HepG2 (cell line): Measurements from ENCODE around the gene DNAH9. TPM values are rescaled to one million over a fixed set of nuclear protein-coding genes. Genes with fewer than 3 reads are reported as not detected.

ENCODE experiments used
- ATAC-seq: fragments of 200-7000 bp; cut with Tn5 transposase; 3 replicates; pipeline ENCODE4 v1.9.1; 2020; ENCODE audit warnings: mild to moderate bottlenecking, moderate library complexity
- BruUV-seq: library from RNA; stranded (reverse); fragments of 400-500 nt; replicated peaks from 2 replicates; lab custom pipeline; 2021; lab: Mats Ljungman, UMichigan
- CTCF ChIA-PET: fragments of 300-600 bp; formaldehyde crosslinking; extraction: SDS; loops from one replicate; lab custom pipeline; 2021; ENCODE audit warnings: low total read pairs, inconsistent platforms, low intra/inter-chr PET ratio; lab: Yijun Ruan, JAX
- POLR2A ChIA-PET: fragments of 350-600 bp; sonication (Branson Sonifier 250); formaldehyde crosslinking; loops from one replicate; lab custom pipeline; 2020; ENCODE audit warnings: antibody characterized with exemption, inconsistent platforms; lab: Yijun Ruan, JAX
- DNase-seq: peaks from one replicate; pipeline ENCODE4 v3.0.0-alpha.2; 2015; ENCODE audit warnings: low spot score
- FAIRE-seq: peaks from 3 replicates; lab custom pipeline; 2011; peaks lifted over from hg19 to GRCh38; lab: Jason Lieb, UNC
- H2AFZ ChIP-seq: one replicate; pipeline ENCODE4 v1.6.1; 2011; ENCODE audit warnings: low read length, inconsistent platforms
- H3K27ac ChIP-seq: fragments of 300-600 bp; 3 replicates; pipeline ENCODE4 v1.8.0; 2011; ENCODE audit warnings: mixed run types, mild to moderate bottlenecking, mixed read lengths, low read length, inconsistent platforms; ENCODE audit not compliant: insufficient read depth; ENCODE audit errors: extremely low read length
- H3K27me3 ChIP-seq, 2 experiments: fragments of 200-600 bp in 1 of 2; 2 replicates in 1 of 2; 3 replicates in 1 of 2; pipeline versions ENCODE4 v1.6.0 to v1.8.0; 2011; ENCODE audit warnings: low read length in 2 of 2, mild to moderate bottlenecking in 2 of 2, moderate library complexity in 2 of 2, inconsistent platforms in 1 of 2; ENCODE audit not compliant: insufficient read depth in 2 of 2, control insufficient read depth in 1 of 2
- H3K36me3 ChIP-seq, 2 experiments: fragments of 200-600 bp in 1 of 2; replicated peaks in 1 of 2; 2 replicates in 1 of 2; 3 replicates in 1 of 2; pipeline versions ENCODE4 v1.5.1 to v1.8.0; 2011; ENCODE audit warnings: low read length in 2 of 2, inconsistent platforms in 1 of 2; ENCODE audit not compliant: insufficient read depth in 2 of 2, control insufficient read depth in 1 of 2
- H3K4me1 ChIP-seq: 2 replicates; pipeline ENCODE4 v1.5.1; 2012; ENCODE audit warnings: low read length, inconsistent platforms; ENCODE audit not compliant: insufficient read depth
- H3K4me2 ChIP-seq: 2 replicates; pipeline ENCODE4 v1.6.0; 2011; ENCODE audit warnings: low read depth, low read length, inconsistent platforms
- H3K4me3 ChIP-seq, 3 experiments: fragments of 200-600 bp in 1 of 3; sonication (generic), shearing (Covaris generic) in 1 of 3; replicated peaks in 1 of 3; 2 replicates each; pipeline ENCODE4 v1.5.1; 2011 to 2016; ENCODE audit warnings: low read length in 3 of 3, inconsistent platforms in 2 of 3, low read depth in 2 of 3, mild to moderate bottlenecking in 2 of 3, control low read depth in 1 of 3, mixed read lengths in 1 of 3; ENCODE audit not compliant: insufficient read depth in 1 of 3
- H3K79me2 ChIP-seq: one replicate; pipeline ENCODE4 v1.6.1; 2011; ENCODE audit warnings: low read length, inconsistent platforms; ENCODE audit not compliant: insufficient read depth
- H3K9ac ChIP-seq: 2 replicates; pipeline ENCODE4 v1.6.0; 2011; ENCODE audit warnings: mild to moderate bottlenecking, low read depth, low read length, inconsistent platforms; ENCODE audit not compliant: insufficient read depth
- H3K9me3 ChIP-seq: 2 replicates; pipeline ENCODE4 v1.5.1; 2012; ENCODE audit warnings: mild to moderate bottlenecking, low read length
- H4K20me1 ChIP-seq: 2 replicates; pipeline ENCODE4 v1.6.0; 2011; ENCODE audit warnings: inconsistent platforms, mild to moderate bottlenecking, low read length, moderate library complexity; ENCODE audit not compliant: insufficient read depth
- CBX1 ChIP-seq: IDR thresholded peaks from one replicate; pipeline ENCODE4 v1.6.1; 2016; ENCODE audit warnings: antibody characterized with exemption, low read depth
- CTCF ChIP-seq: sonication (generic); formaldehyde crosslinking; IDR thresholded peaks from 2 replicates; pipeline ENCODE4 v1.5.0; 2020; ENCODE audit warnings: mild to moderate bottlenecking, missing genetic modification reagents, moderate library complexity
- FOXP4 ChIP-seq: sonication (generic); formaldehyde crosslinking; IDR thresholded peaks from 2 replicates; pipeline ENCODE4 v1.4.0; 2020; ENCODE audit warnings: missing genetic modification reagents
- GABPB1 ChIP-seq: IDR thresholded peaks from 2 replicates; pipeline ENCODE4 v1.6.1; 2016; ENCODE audit warnings: mild to moderate bottlenecking, missing genetic modification reagents, moderate library complexity, missing compliant biosample characterization
- GMEB1 ChIP-seq: sonication (generic); formaldehyde crosslinking; IDR thresholded peaks from 2 replicates; pipeline ENCODE4 v1.5.1; 2020; ENCODE audit warnings: missing genetic modification reagents, mild to moderate bottlenecking, borderline replicate concordance
- MEIS1 ChIP-seq: sonication (generic); formaldehyde crosslinking; IDR thresholded peaks from 2 replicates; pipeline ENCODE4 v1.9.0; 2021; ENCODE audit warnings: mild to moderate bottlenecking, missing genetic modification reagents, moderate library complexity, borderline replicate concordance
- NFE2L2 ChIP-seq: fragments of 150-350 bp; IDR thresholded peaks from 2 replicates; pipeline ENCODE4 v1.6.1; 2014; ENCODE audit warnings: low read length
- RBFOX2 ChIP-seq: fragments of 200-400 bp; formaldehyde crosslinking; IDR thresholded peaks from 2 replicates; pipeline ENCODE4 v1.6.1; 2017; ENCODE audit warnings: low read depth, mild to moderate bottlenecking, low read length
- ZBTB7A ChIP-seq: sonication (generic); formaldehyde crosslinking; IDR thresholded peaks from 2 replicates; pipeline ENCODE4 v1.8.0; 2022; ENCODE audit warnings: mild to moderate bottlenecking, missing genetic modification reagents
- WGBS: methylation state at CpG from one replicate; pipeline ENCODE4 v1.1.6; 2017; ENCODE audit warnings: low lambda C conversion rate; 5-methylcytosine and 5-hydroxymethylcytosine counted together
- in situ Hi-C: cut with HindIII; loops from 2 replicates; pipeline ENCODE4 v1.10.0; 2017; ENCODE audit warnings: low pct_unique_long_range_greater_than_20kb; ENCODE audit not compliant: extremely low pct_ligation_motif_present
- intact Hi-C: fragments of 100-400 bp; cut with micrococcal nuclease; formaldehyde crosslinking; loops from one replicate; pipeline ENCODE4 v1.10.0; 2022; ENCODE audit not compliant: unreplicated experiment
- polyA plus RNA-seq, 8 experiments: library from polyadenylated mRNA; depleted of rRNA in 3 of 8; stranded (reverse) in 7 of 8; unstranded in 1 of 8; fragments of >200 nt; fragmentation: Illumina TruSeq in 4 of 8; extraction: Trizol in 4 of 8; gene quantifications; 2 replicates each; pipeline versions ENCODE4 v1.2.1 to v1.2.3, GENCODE V29; 2011 to 2016; ENCODE audit warnings: low read depth in 4 of 8, missing spikeins in 1 of 8, mixed read lengths in 1 of 8; ENCODE audit not compliant: insufficient read depth in 1 of 8
- total RNA-seq, 5 experiments: library from RNA; depleted of rRNA; stranded (reverse); fragments of >200 nt; fragmentation: Illumina TruSeq; extraction: Trizol; gene quantifications; 2 replicates each; pipeline ENCODE4 v1.2.3, GENCODE V29; 2016; ENCODE audit warnings: low read depth in 1 of 5
- TF ChIP-seq, protein P1 (sequence below), 2 experiments: sonication (generic) in 1 of 2; formaldehyde crosslinking in 1 of 2; IDR thresholded peaks; 2 replicates each; pipeline versions ENCODE4 v1.5.1 to v1.6.1; 2011 to 2020; ENCODE audit warnings: borderline replicate concordance in 1 of 2, low read depth in 1 of 2, low read length in 1 of 2, mild to moderate bottlenecking in 1 of 2, missing genetic modification reagents in 1 of 2, moderate library complexity in 1 of 2
- TF ChIP-seq, protein P2 (sequence below): sonication (generic); formaldehyde crosslinking; IDR thresholded peaks from 2 replicates; pipeline ENCODE4 v1.5.1; 2020; ENCODE audit warnings: mild to moderate bottlenecking, missing genetic modification reagents, moderate library complexity

The DNAH9 gene
- total and polyA plus RNA-seq, 2 of the 13 experiments (the other 11 are each of a cell fraction or from before 2014, with no cell fraction given): not detected

- TF ChIP-seq, protein P1, sequence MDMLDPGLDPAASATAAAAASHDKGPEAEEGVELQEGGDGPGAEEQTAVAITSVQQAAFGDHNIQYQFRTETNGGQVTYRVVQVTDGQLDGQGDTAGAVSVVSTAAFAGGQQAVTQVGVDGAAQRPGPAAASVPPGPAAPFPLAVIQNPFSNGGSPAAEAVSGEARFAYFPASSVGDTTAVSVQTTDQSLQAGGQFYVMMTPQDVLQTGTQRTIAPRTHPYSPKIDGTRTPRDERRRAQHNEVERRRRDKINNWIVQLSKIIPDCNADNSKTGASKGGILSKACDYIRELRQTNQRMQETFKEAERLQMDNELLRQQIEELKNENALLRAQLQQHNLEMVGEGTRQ (IDR thresholded peaks at IDR 0.05; ENCODE audit: low read depth, low read length): no peak
- TF ChIP-seq, protein P1 (CRISPR knock-in tag; IDR thresholded peaks at IDR 0.05; ENCODE audit: borderline replicate concordance): no peak
- TF ChIP-seq CBX1 (no peak), GABPB1 (CRISPR knock-in tag) (peak; percentile 76), CTCF (CRISPR knock-in tag) (peak; percentile 82)
Measured at GRCh38 chr17:11644265-11645212, 46.3 kb downstream of the DNAH9 start (continued).

GRCh38 chr17:11645426-11645825 lies 47.2 kb downstream of the DNAH9 start:
- TF ChIP-seq, protein P2, sequence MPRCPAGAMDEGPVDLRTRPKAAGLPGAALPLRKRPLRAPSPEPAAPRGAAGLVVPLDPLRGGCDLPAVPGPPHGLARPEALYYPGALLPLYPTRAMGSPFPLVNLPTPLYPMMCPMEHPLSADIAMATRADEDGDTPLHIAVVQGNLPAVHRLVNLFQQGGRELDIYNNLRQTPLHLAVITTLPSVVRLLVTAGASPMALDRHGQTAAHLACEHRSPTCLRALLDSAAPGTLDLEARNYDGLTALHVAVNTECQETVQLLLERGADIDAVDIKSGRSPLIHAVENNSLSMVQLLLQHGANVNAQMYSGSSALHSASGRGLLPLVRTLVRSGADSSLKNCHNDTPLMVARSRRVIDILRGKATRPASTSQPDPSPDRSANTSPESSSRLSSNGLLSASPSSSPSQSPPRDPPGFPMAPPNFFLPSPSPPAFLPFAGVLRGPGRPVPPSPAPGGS (CRISPR knock-in tag): no peak
- TF ChIP-seq MEIS1 (CRISPR knock-in tag) (no peak), ZBTB7A (CRISPR knock-in tag) (no peak), RBFOX2 (no peak), GMEB1 (CRISPR knock-in tag) (no peak), NFE2L2 (no peak), FOXP4 (CRISPR knock-in tag) (no peak)
- no peaks in the 10 kb centered on the region for H3K9me3 ChIP-seq
- no peaks in the 10 kb centered on the region for H4K20me1 ChIP-seq
- no peaks in the 10 kb centered on the region for H3K79me2 ChIP-seq
- H3K9ac ChIP-seq: no peak overlapping the region
- no peak overlapping the region for H2AFZ ChIP-seq
- no TSS peak for BruUV-seq
- no peak overlapping the region for H3K27ac ChIP-seq
- ChIA-PET CTCF (interaction anchor here (1.4 kb wide), 1 partner anchor 342 kb away, joined by 3 read pairs; no protein-coding TSS in a partner anchor), POLR2A (no interaction called here)
- peaks cover 0 to 2% of the 10 kb centered on the region in 2 experiments; a peak in 2 of 5 replicates for H3K27me3 ChIP-seq
- in situ Hi-C loops (no loop called here), intact Hi-C loops (no loop called here)
- no peaks in the 10 kb centered on the region for H3K4me1 ChIP-seq
- 27% methylated on average over 2 of the region's 2 CpGs for WGBS
- no peak for DNase-seq
- H3K4me2 ChIP-seq: no peak overlapping the region
- FAIRE-seq: no peak
- no peak overlapping the region for H3K4me3 ChIP-seq
- no peak for ATAC-seq
- H3K36me3 ChIP-seq: no peaks in the 10 kb centered on the region
